AG04449 (cell line): ENCODE data around the gene PRKG1.

Experiments used
- CTCF ChIA-PET: fragments of 350-600 bp; formaldehyde crosslinking; extraction: SDS; loops from one replicate; lab custom pipeline; 2021; ENCODE audit warnings: antibody characterized with exemption; lab: Yijun Ruan, JAX
- POLR2A ChIA-PET: fragments of 400-600, 350-600 bp; formaldehyde crosslinking; extraction: SDS; loops from one replicate; lab custom pipeline; 2020; ENCODE audit warnings: antibody characterized with exemption, inconsistent platforms; lab: Yijun Ruan, JAX
- DNase-seq: peaks from one replicate; pipeline ENCODE4 v3.0.0-alpha.2; 2010; ENCODE audit warnings: low read depth, low spot score
- H3K4me3 ChIP-seq: 2 replicates; pipeline ENCODE4 v1.5.1; 2011; ENCODE audit warnings: low read depth, mild to moderate bottlenecking, control low read depth, low read length
- CTCF ChIP-seq: IDR thresholded peaks from one replicate; pipeline ENCODE4 v1.5.1; 2011; ENCODE audit warnings: mild to moderate bottlenecking, moderate library complexity, low read length, control low read depth, inconsistent platforms; ENCODE audit not compliant: insufficient read depth; ENCODE audit errors: missing control alignments

The PRKG1 gene

GRCh38 chr10:51808187-51808586, 733.9 kb downstream of the PRKG1 start:
- CTCF ChIA-PET: no interaction called here
- no peak for TF ChIP-seq CTCF
- no peak overlapping the region for H3K4me3 ChIP-seq
- POLR2A ChIA-PET: no interaction called here
- no peak for DNase-seq

DNA sequence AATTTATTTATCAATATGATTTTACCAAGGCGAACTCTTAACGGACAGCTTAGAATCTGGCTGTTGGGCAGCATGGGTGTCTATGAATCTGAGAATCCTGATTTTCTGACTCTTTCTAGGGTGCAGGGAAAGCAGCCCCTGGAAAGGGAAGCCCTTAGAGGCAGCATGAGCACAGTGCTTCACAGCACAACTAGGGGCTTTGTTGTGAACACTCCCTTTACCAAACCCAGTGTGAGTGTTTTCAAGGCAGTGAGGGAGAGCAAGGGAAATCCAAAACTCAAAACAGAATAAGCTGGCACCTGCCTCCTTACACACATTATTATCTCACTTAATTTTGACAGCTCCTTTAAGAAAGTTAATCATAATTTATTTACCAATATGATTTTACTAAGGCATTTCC, 741.4 kb downstream of the PRKG1 start:
- ChIA-PET POLR2A (no interaction called here), CTCF (no interaction called here)
- TF ChIP-seq CTCF: no peak
- no peak for DNase-seq
- H3K4me3 ChIP-seq: no peak overlapping the region

GRCh38 chr10:51821045-51821444, 746.8 kb downstream of the PRKG1 start:
- no peak overlapping the region for H3K4me3 ChIP-seq
- no peak for DNase-seq
- no peak for TF ChIP-seq CTCF
- ChIA-PET CTCF (no interaction called here), POLR2A (no interaction called here)

DNA sequence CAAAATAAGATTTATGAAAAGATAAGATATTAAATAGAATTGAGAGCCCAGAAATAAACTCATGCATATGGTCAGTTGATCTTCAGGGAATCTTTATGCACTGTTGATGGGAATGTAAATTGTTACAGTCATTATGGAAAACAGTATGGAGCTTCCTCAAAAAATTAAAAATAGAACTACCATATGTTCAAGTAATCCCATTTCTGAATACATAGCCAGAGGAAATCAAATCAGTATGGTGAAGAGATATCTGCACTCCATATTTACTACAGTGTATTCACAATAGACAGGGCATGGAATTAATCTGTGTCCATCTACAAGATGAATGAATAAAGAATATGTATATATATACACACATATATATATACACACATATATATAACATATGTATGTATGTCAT, 747.5 kb downstream of the PRKG1 start:
- no peak overlapping the region for H3K4me3 ChIP-seq
- ChIA-PET CTCF (no interaction called here), POLR2A (no interaction called here)
- no peak for DNase-seq
- no peak for TF ChIP-seq CTCF

- DNase-seq: peak; percentile 33
- H3K4me3 ChIP-seq: no peak overlapping the region
- ChIA-PET POLR2A (no interaction called here), CTCF (no interaction called here)
- TF ChIP-seq CTCF: no peak
These were observed 758.5 kb downstream of the PRKG1 start for GRCh38 chr10:51832652-51833383.

DNA sequence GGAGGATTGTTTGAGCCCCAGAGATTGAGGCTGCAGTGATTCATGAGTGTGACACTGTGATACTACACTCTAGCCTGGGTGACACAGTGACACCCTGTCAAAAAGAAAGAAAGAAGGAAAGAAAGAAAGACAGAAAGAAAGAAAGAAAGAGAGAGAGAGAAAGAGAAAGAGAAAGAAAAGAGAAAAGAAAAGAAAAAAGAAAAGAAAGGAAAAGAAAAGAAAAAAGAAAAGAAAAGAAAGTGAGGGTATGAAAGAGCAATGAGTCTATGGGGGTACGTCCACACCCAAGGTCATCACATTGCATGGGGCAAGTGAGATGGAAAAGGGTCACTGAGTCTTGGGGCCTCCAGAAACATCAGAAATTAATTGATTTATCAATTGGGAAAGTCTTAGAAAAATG, 760.3 kb downstream of the PRKG1 start:
- no peak for TF ChIP-seq CTCF
- ChIA-PET CTCF (no interaction called here), POLR2A (no interaction called here)

More for the DNA sequence above, 760.3 kb downstream of the PRKG1 start:
- no peak overlapping the region for H3K4me3 ChIP-seq
- no peak for DNase-seq
